CD4-positive, alpha-beta T cell (primary cell): ENCODE results near the gene LCN9. TPM values are rescaled to one million over a fixed set of nuclear protein-coding genes. Genes with fewer than 3 reads are reported as not detected.
A peak's percentile ranks its signal among the peaks of the same experiment; 100 is the strongest.

Experiments
- ATAC-seq: fragments of 200-7000 bp; cut with Tn5 transposase; one replicate; pipeline ENCODE4 v1.10.0; 2022; ENCODE audit warnings: mild to moderate bottlenecking; ENCODE audit not compliant: poor library complexity
- CTCF ChIA-PET: fragments of 350-600 bp; sonication (Branson Sonifier 250); formaldehyde crosslinking; loops from one replicate; lab custom pipeline; 2021; ENCODE audit warnings: antibody characterized with exemption, inconsistent platforms; lab: Charles Lee
- POLR2A ChIA-PET: fragments of 350-600 bp; sonication (Branson Sonifier 250); formaldehyde crosslinking; loops from one replicate; lab custom pipeline; 2021; ENCODE audit warnings: antibody characterized with exemption, inconsistent platforms; lab: Charles Lee
- DNase-seq, 14 experiments: peaks; one replicate each; pipeline ENCODE4 v3.0.0-alpha.2; 2013 to 2020; ENCODE audit warnings: mixed read lengths in 2 of 14
- H3K27ac ChIP-seq, 2 donors: one replicate each; pipeline versions ENCODE4 v1.5.1 to v1.7.0; 2013; ENCODE audit warnings: low read length in 2 of 2, low read depth in 1 of 2, mild to moderate bottlenecking in 1 of 2
- H3K27me3 ChIP-seq, 2 experiments: 1 replicate in 1 of 2; 2 replicates in 1 of 2; pipeline versions ENCODE4 v1.6.1 to v1.7.0; 2013; ENCODE audit warnings: low read length in 2 of 2, control low read depth in 1 of 2, mild to moderate bottlenecking in 1 of 2, moderate library complexity in 1 of 2; ENCODE audit not compliant: insufficient read depth in 2 of 2, control insufficient read depth in 1 of 2
- H3K36me3 ChIP-seq: one replicate; pipeline ENCODE4 v1.6.1; 2013; ENCODE audit warnings: low read length, control low read depth; ENCODE audit not compliant: insufficient read depth
- H3K4me1 ChIP-seq: one replicate; pipeline ENCODE4 v1.6.1; 2013; ENCODE audit warnings: low read length, control low read depth; ENCODE audit not compliant: insufficient read depth
- H3K4me3 ChIP-seq: one replicate; pipeline ENCODE4 v1.5.1; 2013; ENCODE audit warnings: mild to moderate bottlenecking, low read length, moderate library complexity
- H3K9me3 ChIP-seq, 2 experiments: 1 replicate in 1 of 2; 2 replicates in 1 of 2; pipeline versions ENCODE4 v1.6.1 to v1.7.0; 2013; ENCODE audit warnings: low read length in 2 of 2, mild to moderate bottlenecking in 2 of 2, control low read depth in 1 of 2, moderate library complexity in 1 of 2; ENCODE audit not compliant: control insufficient read depth in 1 of 2, insufficient read depth in 1 of 2
- H3K27ac Mint-ChIP-seq: one replicate; pipeline ENCODE4 v1.8.0; 2020; ENCODE audit warnings: mixed read lengths
- H3K27me3 Mint-ChIP-seq: one replicate; pipeline ENCODE4 v1.8.0; 2021; ENCODE audit warnings: mixed read lengths
- H3K36me3 Mint-ChIP-seq: one replicate; pipeline ENCODE4 v1.8.0; 2021; ENCODE audit warnings: low read depth, mixed read lengths
- H3K4me1 Mint-ChIP-seq: one replicate; pipeline ENCODE4 v1.8.0; 2021; ENCODE audit warnings: low read depth, mixed read lengths
- H3K4me3 Mint-ChIP-seq: one replicate; pipeline ENCODE4 v1.8.0; 2020; ENCODE audit warnings: mild to moderate bottlenecking, mixed read lengths
- H3K9me3 Mint-ChIP-seq: one replicate; pipeline ENCODE4 v1.8.0; 2020; ENCODE audit warnings: mixed read lengths
- intact Hi-C, 2 experiments: fragments of 100-400 bp; cut with DNase I in 1 of 2; cut with micrococcal nuclease in 1 of 2; formaldehyde crosslinking; loops; one replicate each; pipeline versions ENCODE4 v1.15.1 to v1.9.0; 2023 to 2025; cut with DNase I, micrococcal nuclease
- total RNA-seq, 174 experiments: library from RNA in 2 of 174; stranded (reverse) in 2 of 174; gene quantifications; one replicate each; pipeline ENCODE4 v1.2.3 and lab custom pipeline; 2021 to 2026
- TF ChIP-seq, protein P1 (sequence below): fragments of 200-600 bp; IDR thresholded peaks from one replicate; pipeline ENCODE4 v1.8.0; 2022; ENCODE audit warnings: antibody characterized with exemption, mild to moderate bottlenecking

The LCN9 gene
- total RNA-seq, 2 experiments from 2014 or later, result not detected

DNA sequence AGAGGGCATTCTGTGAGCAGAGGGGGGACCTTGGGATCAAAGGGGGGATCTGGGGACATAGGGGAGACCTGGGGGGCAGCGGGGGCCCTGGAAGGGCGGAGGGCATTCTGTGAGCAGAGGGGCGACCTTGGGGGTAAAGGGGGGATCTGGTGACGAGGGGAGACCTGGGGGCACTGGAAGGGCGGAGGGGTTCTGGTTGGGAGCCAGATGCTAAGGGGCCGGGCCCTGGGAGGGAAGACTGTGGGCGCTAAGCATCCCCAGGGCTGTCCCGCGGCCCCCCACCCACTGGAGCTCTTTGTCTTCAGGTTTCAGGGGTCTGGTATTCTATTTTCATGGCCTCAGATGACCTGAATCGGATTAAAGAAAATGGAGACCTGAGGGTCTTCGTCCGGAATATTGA, 748 bp downstream of the LCN9 start:
- POLR2A ChIA-PET, result no interaction called here
- Mint-ChIP-seq H3K4me3 (no peak overlapping the region), H3K27me3 (no peaks in the 10 kb centered on the region), H3K36me3 (no peaks in the 10 kb centered on the region), H3K27ac (no peak overlapping the region), H3K4me1 (no peaks in the 10 kb centered on the region), H3K9me3 (no peaks in the 10 kb centered on the region)
- no peak overlapping the region for H3K27ac ChIP-seq
- TF ChIP-seq, protein P1, sequence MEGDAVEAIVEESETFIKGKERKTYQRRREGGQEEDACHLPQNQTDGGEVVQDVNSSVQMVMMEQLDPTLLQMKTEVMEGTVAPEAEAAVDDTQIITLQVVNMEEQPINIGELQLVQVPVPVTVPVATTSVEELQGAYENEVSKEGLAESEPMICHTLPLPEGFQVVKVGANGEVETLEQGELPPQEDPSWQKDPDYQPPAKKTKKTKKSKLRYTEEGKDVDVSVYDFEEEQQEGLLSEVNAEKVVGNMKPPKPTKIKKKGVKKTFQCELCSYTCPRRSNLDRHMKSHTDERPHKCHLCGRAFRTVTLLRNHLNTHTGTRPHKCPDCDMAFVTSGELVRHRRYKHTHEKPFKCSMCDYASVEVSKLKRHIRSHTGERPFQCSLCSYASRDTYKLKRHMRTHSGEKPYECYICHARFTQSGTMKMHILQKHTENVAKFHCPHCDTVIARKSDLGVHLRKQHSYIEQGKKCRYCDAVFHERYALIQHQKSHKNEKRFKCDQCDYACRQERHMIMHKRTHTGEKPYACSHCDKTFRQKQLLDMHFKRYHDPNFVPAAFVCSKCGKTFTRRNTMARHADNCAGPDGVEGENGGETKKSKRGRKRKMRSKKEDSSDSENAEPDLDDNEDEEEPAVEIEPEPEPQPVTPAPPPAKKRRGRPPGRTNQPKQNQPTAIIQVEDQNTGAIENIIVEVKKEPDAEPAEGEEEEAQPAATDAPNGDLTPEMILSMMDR, result no peak
- ATAC-seq (no peak), DNase-seq (no peak)
- CTCF ChIA-PET, result no interaction called here
- intact Hi-C loops, result no loop called here
- peaks cover 0 to 11% of the 10 kb centered on the region in 2 experiments for H3K9me3 ChIP-seq
- no peaks in the 10 kb centered on the region for H3K4me1 ChIP-seq
- H3K27me3 ChIP-seq, result no peaks in the 10 kb centered on the region
- no peaks in the 10 kb centered on the region for H3K36me3 ChIP-seq
- no peak overlapping the region for H3K4me3 ChIP-seq

DNA sequence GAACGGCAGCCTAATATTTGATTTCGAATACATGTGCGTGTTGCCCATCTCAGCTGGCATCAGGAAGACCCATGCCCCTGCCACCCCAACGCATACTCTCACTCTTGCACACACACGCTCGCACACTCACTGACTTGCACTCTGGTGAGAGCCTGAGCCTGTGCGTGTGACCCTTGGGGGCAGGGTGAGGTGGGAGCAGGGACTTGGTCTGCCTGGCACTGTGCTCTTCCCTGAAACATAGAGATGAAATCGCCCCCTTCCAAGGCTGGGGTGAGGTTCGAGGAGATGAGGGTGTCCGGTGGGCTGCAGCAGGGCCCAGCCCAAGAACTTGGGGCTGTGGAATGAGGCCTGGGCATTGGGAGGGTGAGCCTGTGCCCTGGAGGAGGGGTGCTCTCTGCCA, 1.2 kb downstream of the LCN9 start:
- Mint-ChIP-seq H3K4me1 (no peaks in the 10 kb centered on the region), H3K9me3 (no peaks in the 10 kb centered on the region)
- CTCF ChIA-PET, result no interaction called here

DNA sequence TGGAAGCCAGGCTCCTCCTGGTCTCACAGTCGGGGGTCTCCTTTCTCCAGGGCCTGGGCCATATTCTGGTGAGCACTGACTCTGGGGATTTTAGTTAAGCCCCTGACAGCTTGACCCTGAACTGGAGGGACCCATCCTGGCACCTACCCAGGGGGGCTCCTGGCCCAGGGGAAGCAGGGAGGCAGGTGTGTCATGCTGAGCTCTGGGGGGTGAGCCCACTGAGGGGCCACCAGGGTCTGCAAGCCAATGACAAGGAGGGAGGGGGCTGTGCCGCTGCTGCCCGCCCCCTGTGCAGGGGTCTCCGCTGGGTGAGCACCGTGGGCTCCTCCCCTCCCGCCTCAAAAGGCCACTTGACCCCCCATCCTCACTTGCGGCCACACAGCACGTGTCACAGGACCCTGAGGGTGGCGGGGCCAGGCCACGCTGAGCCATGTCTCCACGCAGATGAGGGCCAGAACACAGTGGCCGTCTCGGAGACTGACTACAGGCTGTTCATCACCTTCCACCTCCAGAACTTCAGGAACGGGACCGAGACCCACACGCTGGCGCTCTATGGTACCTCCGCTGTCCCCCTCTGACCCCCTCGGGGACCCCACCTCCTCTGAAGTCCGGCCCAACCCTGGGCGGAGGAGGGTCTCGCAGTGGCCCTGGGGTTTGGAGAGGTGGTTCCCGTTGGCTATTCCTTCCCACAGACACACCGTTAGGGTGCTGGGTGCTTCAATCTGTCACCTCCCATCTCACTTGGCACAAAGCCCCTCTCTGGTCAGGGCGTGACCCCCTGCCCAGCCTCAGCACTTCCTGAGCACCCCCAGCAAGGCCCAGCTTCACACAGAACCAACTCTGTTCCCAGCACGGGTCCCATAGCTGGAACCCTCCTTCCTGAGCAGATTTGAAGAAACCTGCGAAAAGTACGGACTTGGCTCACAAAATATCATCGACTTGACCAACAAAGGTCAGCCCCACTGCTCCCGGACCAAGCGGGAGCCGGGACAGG, 2.0 kb downstream of the LCN9 start:
- Histone ChIP-seq H3K4me3 (no peak overlapping the region), H3K27ac (no peak overlapping the region), H3K9me3 (peaks cover 0 to 19% of the 10 kb centered on the region in 2 experiments), H3K4me1 (no peaks in the 10 kb centered on the region), H3K27me3 (no peaks in the 10 kb centered on the region), H3K36me3 (no peaks in the 10 kb centered on the region)
- no peaks in the 10 kb centered on the region for H3K27me3 Mint-ChIP-seq
- DNase-seq, result peak in 2 of 14 experiments; percentile 5 to 17
- POLR2A ChIA-PET, result no interaction called here
- intact Hi-C loops, result no loop called here
- H3K4me1 Mint-ChIP-seq, result no peaks in the 10 kb centered on the region
- H3K4me3 Mint-ChIP-seq, result no peak overlapping the region
- no peaks in the 10 kb centered on the region for H3K36me3 Mint-ChIP-seq
- TF ChIP-seq, protein P1, result no peak
- ATAC-seq, result no peak
- no peaks in the 10 kb centered on the region for H3K9me3 Mint-ChIP-seq
- CTCF ChIA-PET, result no interaction called here
- H3K27ac Mint-ChIP-seq, result no peak overlapping the region

More for the DNA sequence above, 1.2 kb downstream of the LCN9 start:
- Mint-ChIP-seq H3K27ac (no peak overlapping the region), H3K36me3 (no peaks in the 10 kb centered on the region), H3K27me3 (no peaks in the 10 kb centered on the region), H3K4me3 (no peak overlapping the region)
- POLR2A ChIA-PET, result no interaction called here
- TF ChIP-seq, protein P1, result no peak
- Histone ChIP-seq H3K27ac (no peak overlapping the region), H3K4me1 (no peaks in the 10 kb centered on the region), H3K36me3 (no peaks in the 10 kb centered on the region), H3K27me3 (no peaks in the 10 kb centered on the region), H3K9me3 (peaks cover 0 to 11% of the 10 kb centered on the region in 2 experiments), H3K4me3 (no peak overlapping the region)
- ATAC-seq, result no peak
- intact Hi-C loops, result no loop called here
- no peak for DNase-seq
